BJ (cell line): ENCODE measurements around the gene KRTAP5-6. TPM values are rescaled to one million over a fixed set of nuclear protein-coding genes. Genes with fewer than 3 reads are reported as not detected.

Source experiments
- CTCF ChIA-PET: fragments of 350-600 bp; formaldehyde crosslinking; extraction: SDS; loops from one replicate; lab custom pipeline; 2021; ENCODE audit warnings: antibody characterized with exemption, inconsistent platforms; lab: Yijun Ruan, JAX
- POLR2A ChIA-PET: fragments of 300-600 bp; sonication (Branson Sonifier 250); formaldehyde crosslinking; extraction: SDS; loops from one replicate; lab custom pipeline; 2021; ENCODE audit warnings: antibody characterized with exemption; lab: Charles Lee
- DNase-seq: peaks from one replicate; pipeline ENCODE4 v3.0.0-alpha.2; 2011; ENCODE audit warnings: low read depth
- H3K27me3 ChIP-seq: 2 replicates; pipeline ENCODE4 v1.6.0; 2011; ENCODE audit warnings: low read length; ENCODE audit not compliant: control insufficient read depth, insufficient read depth
- H3K36me3 ChIP-seq: 2 replicates; pipeline ENCODE4 v1.5.1; 2011; ENCODE audit warnings: low read length; ENCODE audit not compliant: control insufficient read depth, insufficient read depth
- H3K4me3 ChIP-seq: 2 replicates; pipeline ENCODE4 v1.5.1; 2011; ENCODE audit warnings: low read depth, mild to moderate bottlenecking, control low read depth, low read length
- polyA plus RNA-seq: library from polyadenylated mRNA; depleted of rRNA; stranded (reverse); fragments of >200 nt; gene quantifications from 2 replicates; pipeline ENCODE4 v1.2.3, GENCODE V29; 2011
- TF ChIP-seq, protein P1 (sequence below): IDR thresholded peaks from 2 replicates; pipeline ENCODE4 v1.5.1; 2011; ENCODE audit warnings: low read depth, mild to moderate bottlenecking, control low read depth, inconsistent platforms, low read length, moderate library complexity; ENCODE audit not compliant: insufficient read depth

Gene KRTAP5-6
- polyA plus RNA-seq, 1 experiment: not detected

DNA sequence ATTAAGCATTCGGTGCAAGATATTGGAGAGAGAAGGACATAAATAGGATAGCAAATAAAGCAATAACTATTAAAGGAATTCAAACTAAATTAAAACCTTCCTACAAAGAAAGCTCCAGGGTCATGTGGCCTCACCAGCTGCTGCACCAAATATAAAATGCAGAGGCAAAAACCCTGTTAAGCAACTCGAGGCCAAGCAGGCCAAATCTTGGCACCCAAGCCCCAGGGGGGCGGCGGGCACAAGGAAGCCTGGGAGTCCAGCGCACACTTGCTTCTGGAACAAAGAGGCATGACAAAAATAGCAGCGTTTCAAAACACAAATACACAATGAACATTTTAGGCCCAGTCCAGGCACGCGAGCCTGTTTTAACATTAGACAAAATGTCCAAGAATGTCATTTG lies 20.8 kb downstream of the KRTAP5-6 start:
- DNase-seq: no peak
- no peaks in the 10 kb centered on the region; the same call in 1 of the 2 replicates for H3K27me3 ChIP-seq
- H3K36me3 ChIP-seq: no peaks in the 10 kb centered on the region
- CTCF ChIA-PET: interaction anchor here (1.1 to 2.0 kb wide), 3 partner anchors 19 to 115 kb away, joined by 3 to 7 read pairs (median 4); no protein-coding TSS in a partner anchor
- no peak overlapping the region for H3K4me3 ChIP-seq
- POLR2A ChIA-PET: interaction anchor here (0.6 kb wide), 1 partner anchor 33 kb away, joined by 3 read pairs; the partner anchor contains the start of gene IFITM10
- TF ChIP-seq, protein P1, sequence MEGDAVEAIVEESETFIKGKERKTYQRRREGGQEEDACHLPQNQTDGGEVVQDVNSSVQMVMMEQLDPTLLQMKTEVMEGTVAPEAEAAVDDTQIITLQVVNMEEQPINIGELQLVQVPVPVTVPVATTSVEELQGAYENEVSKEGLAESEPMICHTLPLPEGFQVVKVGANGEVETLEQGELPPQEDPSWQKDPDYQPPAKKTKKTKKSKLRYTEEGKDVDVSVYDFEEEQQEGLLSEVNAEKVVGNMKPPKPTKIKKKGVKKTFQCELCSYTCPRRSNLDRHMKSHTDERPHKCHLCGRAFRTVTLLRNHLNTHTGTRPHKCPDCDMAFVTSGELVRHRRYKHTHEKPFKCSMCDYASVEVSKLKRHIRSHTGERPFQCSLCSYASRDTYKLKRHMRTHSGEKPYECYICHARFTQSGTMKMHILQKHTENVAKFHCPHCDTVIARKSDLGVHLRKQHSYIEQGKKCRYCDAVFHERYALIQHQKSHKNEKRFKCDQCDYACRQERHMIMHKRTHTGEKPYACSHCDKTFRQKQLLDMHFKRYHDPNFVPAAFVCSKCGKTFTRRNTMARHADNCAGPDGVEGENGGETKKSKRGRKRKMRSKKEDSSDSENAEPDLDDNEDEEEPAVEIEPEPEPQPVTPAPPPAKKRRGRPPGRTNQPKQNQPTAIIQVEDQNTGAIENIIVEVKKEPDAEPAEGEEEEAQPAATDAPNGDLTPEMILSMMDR: no peak

DNA sequence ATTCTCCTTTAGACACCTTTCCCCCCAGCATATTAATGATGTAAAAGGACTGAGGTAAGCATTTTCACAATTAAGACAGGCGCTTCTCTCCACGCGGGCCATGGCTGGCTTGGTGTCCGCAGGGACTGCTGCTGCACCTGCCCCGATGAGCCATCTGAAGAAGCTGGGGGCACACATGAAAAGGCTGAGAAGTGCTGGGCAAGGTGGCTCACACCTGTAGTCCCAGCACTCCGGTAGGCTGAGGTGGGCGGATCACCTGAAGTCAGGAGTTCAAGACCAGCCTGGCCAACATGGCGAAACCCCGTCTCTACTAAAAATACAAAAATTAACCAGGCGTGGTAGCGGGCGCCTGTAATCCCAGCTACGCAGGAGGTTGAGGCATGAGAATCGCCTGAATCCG lies 21.3 kb downstream of the KRTAP5-6 start:
- POLR2A ChIA-PET: interaction anchor here (0.6 kb wide), 1 partner anchor 32 kb away, joined by 3 read pairs; the partner anchor contains the start of gene IFITM10
- Histone ChIP-seq H3K27me3 (no peaks in the 10 kb centered on the region; the same call in 1 of the 2 replicates), H3K4me3 (no peak overlapping the region), H3K36me3 (no peaks in the 10 kb centered on the region)
- DNase-seq: no peak
- CTCF ChIA-PET: interaction anchor here (1.0 to 1.3 kb wide), 3 partner anchors 17 to 25 kb away, joined by 3 to 4 read pairs (median 4); no protein-coding TSS in a partner anchor
- TF ChIP-seq, protein P1: no peak

- TF ChIP-seq, protein P1: no peak
- H3K36me3 ChIP-seq: no peaks in the 10 kb centered on the region
- ChIA-PET CTCF (interaction anchor here (0.5 kb wide), 1 partner anchor 21 kb away, joined by 3 read pairs; no protein-coding TSS in a partner anchor), POLR2A (no interaction called here)
- DNase-seq: no peak
- H3K27me3 ChIP-seq: no peaks in the 10 kb centered on the region; the same call in 1 of the 2 replicates
- H3K4me3 ChIP-seq: no peak overlapping the region
Measured at GRCh38 chr11:1719781-1720180, 22.8 kb downstream of the KRTAP5-6 start.

GRCh38 chr11:1727096-1727690 lies 30.2 kb downstream of the KRTAP5-6 start:
- H3K27me3 ChIP-seq: peaks cover 11% of the 10 kb centered on the region
- H3K4me3 ChIP-seq: no peak overlapping the region
- DNase-seq: no peak
- no peaks in the 10 kb centered on the region for H3K36me3 ChIP-seq
- POLR2A ChIA-PET: no interaction called here
- TF ChIP-seq, protein P1: no peak
- CTCF ChIA-PET: interaction anchor here (1.2 kb wide), 1 partner anchor 106 kb away, joined by 4 read pairs; no protein-coding TSS in a partner anchor

- Histone ChIP-seq H3K4me3 (no peak overlapping the region), H3K27me3 (peaks cover 11% of the 10 kb centered on the region), H3K36me3 (no peaks in the 10 kb centered on the region)
- ChIA-PET CTCF (interaction anchor here (1.2 kb wide), 1 partner anchor 105 kb away, joined by 4 read pairs; no protein-coding TSS in a partner anchor), POLR2A (no interaction called here)
- TF ChIP-seq, protein P1: no peak
- no peak for DNase-seq
Measured at GRCh38 chr11:1727861-1728260, 30.9 kb downstream of the KRTAP5-6 start.
